ENCODE measurements around the gene GPC5. TPM values are rescaled to one million over a fixed set of nuclear protein-coding genes. Genes with fewer than 3 reads are reported as not detected.

The GPC5 gene
- total and polyA plus RNA-seq, 2 donors (not counting 3 experiments of a cell fraction or from before 2014, with no cell fraction given): 0.59 to 0.97 TPM

DNA sequence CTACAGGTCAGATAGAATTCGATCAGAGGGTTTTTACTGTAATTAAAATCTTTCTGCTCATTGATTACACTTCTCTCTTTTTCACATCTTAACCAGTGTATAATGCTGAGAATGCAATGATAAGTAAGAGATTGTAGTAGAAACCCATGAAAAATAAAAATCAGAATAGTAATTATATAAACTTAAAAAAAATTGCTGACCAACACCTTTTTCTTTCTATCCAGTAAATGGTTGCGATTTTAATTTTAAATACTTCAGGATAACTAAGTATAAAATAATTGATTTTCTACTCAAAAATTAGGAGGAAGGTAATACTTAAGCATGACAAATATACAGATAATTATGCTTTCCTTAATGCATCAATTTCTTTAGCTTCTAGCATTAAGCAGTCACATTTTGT, 917.6 kb downstream of the GPC5 start:
- ChIA-PET POLR2A (no interaction called here), CTCF (no interaction called here)
- dilution Hi-C loops (cut with MboI; ENCODE audit: extremely low pct_ligation_motif_present, low sequenced_read_pairs): no loop called here
- no peak for FAIRE-seq
- Histone ChIP-seq H3K79me2 (ENCODE audit: control insufficient read depth, insufficient read depth, low read length) (no peaks in the 10 kb centered on the region), H3K4me3 (replicated peaks in 1 of 3; ENCODE audit: insufficient read depth in 1 of 3, low read depth in 1 of 3, low read length in 3 of 3) (no peak overlapping the region), H3K27me3 (ENCODE audit: control insufficient read depth in 2 of 2, insufficient read depth in 2 of 2, low read length in 2 of 2) (no peaks in the 10 kb centered on the region), H4K20me1 (replicated peaks; ENCODE audit: control insufficient read depth, extremely low read depth, insufficient read depth, low read length) (no peaks in the 10 kb centered on the region), H2AFZ (ENCODE audit: low read depth, low read length) (no peak overlapping the region), H3K36me3 (ENCODE audit: control insufficient read depth in 2 of 2, extremely low read depth in 1 of 2, insufficient read depth in 2 of 2, low read length in 2 of 2) (no peaks in the 10 kb centered on the region), H3K4me2 (ENCODE audit: insufficient read depth, low read length) (no peak overlapping the region), H3K9ac (replicated peaks; ENCODE audit: extremely low read depth, insufficient read depth, low read length) (no peak overlapping the region), H3K27ac (ENCODE audit: insufficient read depth, low read depth, low read length) (no peak overlapping the region), H3K9me3 (replicated peaks; ENCODE audit: control insufficient read depth, insufficient read depth, low read length) (peaks cover 3% of the 10 kb centered on the region), H3K4me1 (ENCODE audit: control insufficient read depth, extremely low read depth, insufficient read depth, low read length) (no peaks in the 10 kb centered on the region), H3K9me1 (replicated peaks; ENCODE audit: control insufficient read depth, extremely low read depth, insufficient read depth, low read length) (no peaks in the 10 kb centered on the region)
- no peak for TF ChIP-seq FOS (IDR thresholded peaks at IDR 0.05; ENCODE audit: borderline replicate concordance, insufficient read depth, low read length)
- TF ChIP-seq, protein P1, sequence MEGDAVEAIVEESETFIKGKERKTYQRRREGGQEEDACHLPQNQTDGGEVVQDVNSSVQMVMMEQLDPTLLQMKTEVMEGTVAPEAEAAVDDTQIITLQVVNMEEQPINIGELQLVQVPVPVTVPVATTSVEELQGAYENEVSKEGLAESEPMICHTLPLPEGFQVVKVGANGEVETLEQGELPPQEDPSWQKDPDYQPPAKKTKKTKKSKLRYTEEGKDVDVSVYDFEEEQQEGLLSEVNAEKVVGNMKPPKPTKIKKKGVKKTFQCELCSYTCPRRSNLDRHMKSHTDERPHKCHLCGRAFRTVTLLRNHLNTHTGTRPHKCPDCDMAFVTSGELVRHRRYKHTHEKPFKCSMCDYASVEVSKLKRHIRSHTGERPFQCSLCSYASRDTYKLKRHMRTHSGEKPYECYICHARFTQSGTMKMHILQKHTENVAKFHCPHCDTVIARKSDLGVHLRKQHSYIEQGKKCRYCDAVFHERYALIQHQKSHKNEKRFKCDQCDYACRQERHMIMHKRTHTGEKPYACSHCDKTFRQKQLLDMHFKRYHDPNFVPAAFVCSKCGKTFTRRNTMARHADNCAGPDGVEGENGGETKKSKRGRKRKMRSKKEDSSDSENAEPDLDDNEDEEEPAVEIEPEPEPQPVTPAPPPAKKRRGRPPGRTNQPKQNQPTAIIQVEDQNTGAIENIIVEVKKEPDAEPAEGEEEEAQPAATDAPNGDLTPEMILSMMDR (IDR thresholded peaks at IDR 0.05; ENCODE audit: extremely low read depth in 1 of 2, insufficient read depth in 1 of 2, low read depth in 1 of 2, low read length in 2 of 2): no peak
- TF ChIP-seq, protein P2, sequence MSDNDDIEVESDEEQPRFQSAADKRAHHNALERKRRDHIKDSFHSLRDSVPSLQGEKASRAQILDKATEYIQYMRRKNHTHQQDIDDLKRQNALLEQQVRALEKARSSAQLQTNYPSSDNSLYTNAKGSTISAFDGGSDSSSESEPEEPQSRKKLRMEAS (IDR thresholded peaks at IDR 0.05; ENCODE audit: insufficient read depth, insufficient read length): no peak
- TF ChIP-seq JUN (IDR thresholded peaks at IDR 0.05; ENCODE audit: borderline replicate concordance, insufficient read depth, insufficient read length, low read depth): no peak
- no peak for TF ChIP-seq GATA2 (IDR thresholded peaks at IDR 0.05; ENCODE audit: insufficient read depth, insufficient read length, low read depth, low read length)
- TF ChIP-seq POLR2AphosphoS5 (IDR thresholded peaks at IDR 0.05; ENCODE audit: insufficient read depth, low read depth, low read length): no peak
- no peak for TF ChIP-seq EZH2 (IDR thresholded peaks at IDR 0.05; ENCODE audit: borderline replicate concordance, low read depth, low read length, severe bottlenecking)
- no peak for DNase-seq (ENCODE audit: low read depth, low spot score)
- intact Hi-C loops (cut with micrococcal nuclease): no loop called here
- BruUV-seq (replicated peaks): no TSS peak

All from endothelial cell of umbilical vein (primary cell).